Measurements from ENCODE around the gene TMEM132E.

TMEM132E gene

GRCh38 chr17:34633351-34633750, 54.0 kb downstream of the TMEM132E start:
- no peak for DNase-seq (ENCODE audit: low read depth in 2 of 2)

GRCh38 chr17:34633760-34634159, 54.4 kb downstream of the TMEM132E start:
- no peak for DNase-seq (ENCODE audit: low read depth in 2 of 2)

GRCh38 chr17:34634551-34635160, 55.3 kb downstream of the TMEM132E start:
- DNase-seq (ENCODE audit: low read depth in 2 of 2), result no peak

GRCh38 chr17:34635876-34636275, 56.5 kb downstream of the TMEM132E start:
- no peak for DNase-seq (ENCODE audit: low read depth in 2 of 2)

DNA sequence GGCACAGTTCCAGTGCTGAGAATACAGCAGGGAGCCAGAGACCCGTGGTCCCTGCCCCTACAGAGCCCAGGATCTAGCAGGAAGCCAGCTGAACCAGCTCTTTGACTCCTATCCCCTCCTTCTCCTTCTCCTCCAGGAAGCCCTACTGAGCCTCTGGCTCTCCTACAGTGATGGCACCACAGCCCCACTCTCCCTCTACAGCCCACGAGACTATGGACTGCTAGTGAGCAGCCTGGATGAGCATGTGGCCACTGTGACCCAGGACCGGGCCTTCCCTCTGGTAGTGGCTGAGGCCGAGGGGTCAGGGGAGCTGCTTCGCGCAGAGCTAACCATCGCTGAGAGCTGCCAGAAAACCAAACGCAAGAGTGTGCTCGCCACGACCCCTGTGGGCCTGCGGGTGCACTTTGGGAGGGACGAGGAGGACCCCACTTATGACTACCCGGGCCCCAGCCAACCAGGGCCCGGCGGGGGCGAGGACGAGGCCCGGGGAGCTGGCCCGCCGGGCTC, 57.7 kb downstream of the TMEM132E start:
- no peak for DNase-seq (ENCODE audit: low read depth in 2 of 2)

DNA sequence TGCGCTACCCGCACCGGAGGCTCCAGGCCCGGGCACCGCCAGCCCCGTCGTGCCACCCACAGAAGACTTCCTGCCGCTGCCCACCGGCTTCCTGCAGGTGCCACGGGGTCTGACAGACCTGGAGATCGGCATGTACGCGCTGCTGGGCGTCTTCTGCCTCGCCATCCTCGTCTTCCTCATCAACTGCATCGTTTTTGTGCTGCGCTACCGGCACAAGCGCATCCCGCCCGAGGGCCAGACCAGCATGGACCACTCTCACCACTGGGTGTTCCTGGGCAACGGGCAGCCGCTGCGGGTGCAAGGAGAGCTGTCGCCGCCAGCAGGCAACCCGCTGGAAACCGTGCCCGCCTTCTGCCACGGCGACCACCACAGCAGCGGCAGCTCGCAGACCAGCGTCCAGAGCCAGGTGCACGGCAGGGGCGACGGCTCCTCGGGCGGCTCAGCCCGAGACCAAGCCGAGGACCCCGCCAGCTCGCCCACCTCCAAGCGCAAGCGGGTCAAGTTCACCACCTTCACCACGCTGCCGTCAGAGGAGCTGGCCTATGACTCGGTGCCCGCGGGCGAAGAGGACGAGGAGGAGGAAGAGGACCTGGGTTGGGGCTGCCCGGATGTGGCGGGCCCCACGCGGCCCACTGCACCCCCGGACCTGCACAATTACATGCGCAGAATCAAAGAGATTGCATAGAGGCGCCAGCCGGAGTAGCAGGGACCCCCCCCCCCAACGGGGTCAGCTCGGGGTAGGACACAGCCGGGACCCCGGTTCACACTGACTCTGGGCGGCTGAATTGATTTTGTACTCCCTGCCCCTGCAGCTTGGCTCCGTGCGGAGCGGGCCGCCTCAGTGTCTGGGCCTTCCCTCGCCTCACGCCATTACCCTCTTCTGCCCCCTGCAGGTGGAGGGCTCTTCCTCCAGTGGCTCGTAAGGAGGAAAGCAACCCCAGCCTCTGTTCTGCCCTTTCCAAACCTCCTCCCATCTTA, 58.5 kb downstream of the TMEM132E start:
- peak; percentile 71 to 77 for DNase-seq (ENCODE audit: low read depth in 2 of 2)

DNA sequence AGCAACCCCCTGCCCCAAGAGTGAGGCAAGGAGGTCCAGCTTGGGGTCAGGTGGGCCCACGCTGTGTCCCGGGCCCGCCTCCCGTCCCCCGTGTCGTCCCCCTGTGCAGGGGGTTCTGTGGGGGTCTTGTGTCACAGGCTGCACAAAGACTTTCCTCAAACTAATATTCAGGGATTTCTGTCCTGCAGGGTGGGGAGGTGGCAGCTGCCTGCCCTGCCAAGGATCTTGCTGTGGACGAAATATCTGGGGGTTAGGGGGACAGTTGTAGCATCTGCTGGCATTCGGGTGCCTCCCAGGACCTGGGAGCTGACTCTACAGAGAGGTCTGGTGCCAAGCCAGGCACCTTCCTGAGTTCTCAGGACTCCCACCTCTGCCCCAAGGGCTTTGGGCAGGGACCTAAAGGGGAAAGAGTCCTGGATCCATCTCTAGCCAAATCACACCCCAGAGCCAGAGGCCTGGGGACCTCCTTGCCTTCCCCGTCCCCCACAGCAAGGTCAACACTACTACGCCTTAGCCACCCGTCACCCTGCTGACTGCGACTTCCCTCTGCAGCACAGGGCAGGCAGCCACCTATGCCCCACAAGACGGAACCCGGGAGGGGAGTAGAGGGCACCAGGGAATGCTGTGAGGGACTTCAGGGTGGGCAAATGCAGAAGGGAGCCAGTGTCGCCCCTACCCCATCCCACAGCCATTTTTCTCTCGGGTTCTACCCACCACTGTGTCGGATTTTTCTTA, 59.3 kb downstream of the TMEM132E start:
- DNase-seq (ENCODE audit: low read depth in 2 of 2), result no peak

DNA sequence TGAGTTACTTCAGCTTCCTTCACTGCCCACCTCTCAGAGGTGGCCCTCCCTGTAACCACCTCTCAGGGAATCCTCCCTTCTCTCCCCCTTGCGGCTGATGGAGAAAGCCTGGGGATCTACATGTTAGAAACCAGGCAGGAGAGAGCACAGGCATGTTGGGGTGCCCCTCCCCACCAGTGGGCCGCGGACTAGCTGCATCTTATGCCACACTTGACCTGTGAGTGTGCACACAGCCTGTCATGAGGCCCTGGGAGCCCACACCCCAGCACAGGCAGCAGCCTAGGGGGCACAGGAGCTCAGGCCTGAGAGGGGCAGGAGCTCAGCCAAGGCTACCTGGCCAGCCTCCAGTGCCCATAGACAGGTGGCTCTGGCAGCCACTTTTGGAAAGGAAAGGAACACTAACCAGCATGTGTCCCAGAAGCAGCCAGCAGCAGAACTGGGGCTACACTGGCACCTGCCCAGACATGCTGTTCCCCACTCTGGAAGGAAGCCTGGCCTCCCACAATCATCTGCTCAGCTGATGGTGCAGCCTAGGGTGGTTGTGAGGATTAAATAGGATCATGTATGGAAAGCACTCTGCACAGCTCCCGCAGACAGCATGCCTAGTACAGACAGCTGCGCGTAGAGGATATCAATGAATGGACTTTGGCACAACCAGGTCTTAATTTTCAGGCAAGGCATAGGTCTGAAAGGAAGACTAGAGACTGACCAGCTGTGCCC, 60.5 kb downstream of the TMEM132E start:
- DNase-seq (ENCODE audit: low read depth in 2 of 2), result no peak

- DNase-seq (ENCODE audit: low read depth in 2 of 2), result no peak
Observed at GRCh38 chr17:34641368-34641767, 62.0 kb downstream of the TMEM132E start.

- no peak for DNase-seq (ENCODE audit: low read depth in 2 of 2)
Observed at GRCh38 chr17:34644941-34645550, 65.7 kb downstream of the TMEM132E start.

DNA sequence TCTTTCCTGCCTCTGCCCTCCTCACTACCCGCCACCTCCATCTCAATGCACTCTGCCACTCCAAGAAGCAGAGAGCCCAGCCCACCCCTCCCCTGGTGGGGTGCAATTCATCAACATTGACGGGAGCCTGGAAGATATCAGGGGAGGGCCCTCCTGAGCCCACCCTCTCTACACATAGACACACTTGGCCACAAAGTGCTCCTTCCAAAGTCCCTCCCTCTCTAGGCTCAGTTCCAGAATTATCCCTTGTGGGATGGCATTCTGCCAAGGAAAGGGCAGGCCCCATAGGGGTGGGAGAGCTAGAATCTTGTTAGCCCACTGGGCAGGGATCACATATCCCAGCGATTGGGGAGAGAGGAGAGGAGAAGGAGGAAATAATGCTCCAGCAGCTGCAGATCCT, 66.2 kb downstream of the TMEM132E start:
- DNase-seq (ENCODE audit: low read depth in 2 of 2), result no peak

- no peak for DNase-seq (ENCODE audit: low read depth in 2 of 2)
Observed at GRCh38 chr17:34647511-34647910, 68.1 kb downstream of the TMEM132E start.

DNA sequence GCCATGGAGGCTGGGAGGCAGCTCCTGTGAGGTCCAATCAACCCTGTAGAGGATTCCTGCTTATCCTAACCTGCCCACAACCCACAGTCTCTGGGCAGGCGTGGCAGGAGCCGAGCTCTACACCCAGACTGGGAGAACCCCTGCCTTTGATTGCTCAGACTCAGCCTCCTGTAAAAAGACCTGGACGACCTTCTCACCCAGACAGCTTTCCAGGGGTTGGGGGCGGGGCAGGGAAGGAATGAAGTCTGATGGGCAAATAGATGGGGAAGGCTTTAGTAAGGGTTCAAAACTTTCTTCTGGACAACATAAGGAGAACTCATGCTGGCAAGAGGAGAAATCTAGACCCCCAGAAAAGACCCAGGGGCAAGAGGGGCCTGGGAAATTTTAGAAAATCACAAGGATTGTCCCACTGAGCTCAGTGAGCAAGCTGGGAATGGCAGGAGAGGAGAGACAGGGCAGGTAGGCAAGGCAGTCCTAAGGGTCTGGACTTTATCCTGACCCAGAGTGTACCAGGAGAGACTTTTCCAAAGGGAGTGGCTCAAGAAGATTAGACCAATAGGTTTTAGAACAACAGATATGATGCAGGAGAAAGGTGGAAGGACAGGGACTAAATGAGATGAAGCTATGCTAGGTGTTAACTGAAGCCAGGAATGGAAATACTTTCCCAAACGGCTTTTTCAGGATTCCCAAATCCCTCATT, 70.8 kb downstream of the TMEM132E start:
- no peak for DNase-seq (ENCODE audit: low read depth in 2 of 2)

DNA sequence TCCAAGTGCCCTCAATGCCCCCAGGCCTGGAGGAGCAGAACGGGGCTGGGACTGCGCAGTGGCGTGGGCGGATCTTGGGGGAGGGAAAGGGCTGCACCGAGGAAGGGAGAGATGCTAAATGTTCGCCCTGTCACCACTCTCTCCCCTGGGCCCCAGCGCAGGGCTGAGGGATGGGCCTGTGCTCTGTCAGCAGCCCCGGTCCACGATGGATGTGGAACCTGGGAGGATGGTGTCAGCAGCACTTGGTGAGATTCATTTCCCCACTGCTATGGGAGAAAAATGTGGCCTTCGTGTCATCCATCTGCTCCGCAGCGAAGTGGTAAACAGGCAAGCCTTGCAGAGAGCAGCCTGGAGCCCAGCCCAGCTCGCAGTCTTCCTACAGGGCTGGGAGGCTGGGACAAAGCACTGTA, 72.0 kb downstream of the TMEM132E start:
- no peak for DNase-seq (ENCODE audit: low read depth in 2 of 2)

DNA sequence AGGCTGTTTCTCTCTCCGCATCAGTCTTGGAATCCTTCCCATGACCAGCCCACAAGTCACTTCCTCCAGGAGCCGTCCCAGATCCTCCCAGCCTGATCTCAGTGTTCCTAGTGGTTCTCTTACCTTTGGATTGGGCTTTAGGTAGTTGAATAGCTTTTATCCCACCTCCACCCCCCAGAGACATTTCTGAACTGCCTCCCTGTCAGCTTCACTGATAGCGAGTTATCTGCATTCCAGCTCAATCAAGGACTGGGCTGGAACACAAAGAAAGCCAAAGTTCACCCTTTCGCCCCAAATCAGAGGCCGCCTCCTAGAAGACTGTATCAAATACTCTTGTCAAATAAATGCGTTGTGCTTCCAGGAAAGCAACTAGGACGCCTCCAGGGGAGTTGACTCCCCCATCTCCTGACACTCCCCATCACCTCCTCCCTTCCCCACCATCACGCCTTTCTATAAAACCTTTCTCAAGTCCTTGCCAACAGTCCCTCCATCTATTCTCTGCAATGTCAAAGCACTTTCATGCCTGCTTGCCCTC, 72.7 kb downstream of the TMEM132E start:
- DNase-seq (ENCODE audit: low read depth in 2 of 2), result no peak

GRCh38 chr17:34653511-34653910, 74.1 kb downstream of the TMEM132E start:
- no peak for DNase-seq (ENCODE audit: low read depth in 2 of 2)

DNA sequence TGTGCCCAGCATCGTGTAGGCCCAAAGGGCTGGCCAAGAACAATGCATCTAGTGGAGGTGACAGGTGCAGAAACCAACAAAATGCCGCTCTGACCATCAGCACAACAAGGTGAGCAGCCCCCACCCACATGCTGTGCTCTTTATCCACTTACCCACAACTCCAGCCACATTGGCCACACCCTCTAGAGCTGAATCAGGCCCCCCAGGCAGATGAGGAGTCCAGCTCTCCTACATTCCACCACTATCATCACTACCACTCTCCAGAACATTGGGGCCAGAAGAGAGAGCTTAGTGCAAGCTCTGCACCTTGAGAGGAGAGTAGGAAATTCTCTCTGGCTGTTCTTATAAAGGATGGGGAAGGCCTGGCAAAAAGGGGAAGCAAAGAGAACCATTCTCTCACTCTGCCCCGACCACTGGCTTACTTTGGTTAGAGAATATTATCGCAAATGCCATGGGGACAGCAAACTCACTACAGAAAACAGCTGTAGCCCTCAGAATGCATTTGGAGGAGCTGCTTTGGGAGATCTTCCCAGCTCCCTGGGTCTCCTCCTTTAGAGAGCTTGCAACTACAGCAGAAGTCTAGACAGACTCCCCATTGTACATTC, 75.0 kb downstream of the TMEM132E start:
- DNase-seq (ENCODE audit: low read depth in 2 of 2), result no peak

GRCh38 chr17:34654881-34655276, 75.5 kb downstream of the TMEM132E start:
- DNase-seq (ENCODE audit: low read depth in 2 of 2), result no peak

DNA sequence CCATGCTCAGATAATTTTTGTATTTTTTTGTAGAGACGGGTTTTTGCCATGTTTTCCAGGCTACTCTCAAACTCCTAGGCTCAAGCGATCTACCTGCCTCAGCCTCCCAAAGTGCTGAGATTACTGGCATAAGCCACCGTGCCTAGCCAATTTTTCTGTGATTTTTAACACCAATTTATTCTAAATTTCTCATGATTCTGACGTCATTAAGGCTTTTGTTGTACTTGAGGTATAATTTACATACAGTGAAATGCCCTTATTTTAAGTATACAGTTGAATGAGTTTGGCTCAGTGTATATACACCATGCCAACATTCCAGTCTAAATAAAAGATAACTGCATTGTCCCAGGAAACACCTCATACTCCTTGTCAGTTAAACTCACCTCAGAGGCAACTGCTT, 77.4 kb downstream of the TMEM132E start:
- no peak for DNase-seq (ENCODE audit: low read depth in 2 of 2)

All from stimulated activated CD4-positive, alpha-beta T cell treated with anti-CD3 and anti-CD28 coated beads, Interleukin-1b, Interleukin-23, amount 100 ng/mL, for 4 hours (primary cell).